HG02759 (cell line): ENCODE measurements around the gene ATP6V0C.
"Not testable (repeated sequence)": the region's sequence is repeated elsewhere in the genome, so short reads cannot be mapped to it uniquely, and the experiment has no call there.

ENCODE experiments used
- ATAC-seq: cut with Tn5 transposase; IDR thresholded peaks from one replicate; pipeline ENCODE4 v1.9.1; 2021; ENCODE audit warnings: mild to moderate bottlenecking, moderate library complexity; ENCODE audit not compliant: unreplicated experiment

The ATP6V0C gene

GRCh38 chr16:2527071-2527783 lies 13.5 kb downstream of the ATP6V0C start:
- no peak for ATAC-seq

GRCh38 chr16:2527784-2528100 lies 14.0 kb downstream of the ATP6V0C start:
- no peak for ATAC-seq

GRCh38 chr16:2528161-2529060 lies 14.7 kb downstream of the ATP6V0C start:
- ATAC-seq = no peak

GRCh38 chr16:2529061-2529931 lies 15.5 kb downstream of the ATP6V0C start:
- no peak for ATAC-seq

GRCh38 chr16:2529961-2530628 lies 16.3 kb downstream of the ATP6V0C start:
- no peak for ATAC-seq

GRCh38 chr16:2530629-2531318 lies 17.0 kb downstream of the ATP6V0C start:
- ATAC-seq = no peak

GRCh38 chr16:2531371-2531695 lies 17.6 kb downstream of the ATP6V0C start, which contains the start of gene CEMP1:
Gene CEMP1, minus strand, starts transcription at chr16:2531408. Its CDS starts 335 bp downstream, at chr16:2531073.
- peak; percentile 4 for ATAC-seq

GRCh38 chr16:2531696-2532493 lies 18.1 kb downstream of the ATP6V0C start:
- ATAC-seq = peak; percentile 89

- peak; percentile 8 for ATAC-seq
These were observed 18.9 kb downstream of the ATP6V0C start for GRCh38 chr16:2532494-2533141.

- not testable (repeated sequence) for ATAC-seq
These were observed 19.5 kb downstream of the ATP6V0C start for GRCh38 chr16:2533142-2533755.

GRCh38 chr16:2533912-2534311 lies 20.2 kb downstream of the ATP6V0C start:
- ATAC-seq = no peak

- not testable (repeated sequence) for ATAC-seq
These were observed 20.6 kb downstream of the ATP6V0C start for GRCh38 chr16:2534335-2534734.

GRCh38 chr16:2535625-2536013 lies 21.9 kb downstream of the ATP6V0C start:
- no peak for ATAC-seq

- ATAC-seq = peak; percentile 89
These were observed 24.0 kb downstream of the ATP6V0C start, which contains the start of gene PDPK1 for GRCh38 chr16:2537451-2538379. Gene PDPK1, plus strand, starts transcription at chr16:2538021. Its CDS starts 92 bp downstream, at chr16:2538113.

- ATAC-seq = not testable (repeated sequence)
These were observed 25.6 kb downstream of the ATP6V0C start for GRCh38 chr16:2539192-2539844.

- ATAC-seq = not testable (repeated sequence)
These were observed 26.2 kb downstream of the ATP6V0C start for GRCh38 chr16:2539845-2540458.
